GM19438 (cell line): ENCODE data around the gene SEMA3A.
"Not testable (repeated sequence)": the region's sequence is repeated elsewhere in the genome, so short reads cannot be mapped to it uniquely, and the experiment has no call there.

Experiments used
- ATAC-seq: cut with Tn5 transposase; IDR thresholded peaks from one replicate; pipeline ENCODE4 v1.9.1; 2021; ENCODE audit warnings: low read depth; ENCODE audit not compliant: unreplicated experiment

SEMA3A gene

GRCh38 chr7:84076219-84076618 lies 118.4 kb downstream of the SEMA3A start:
- no peak for ATAC-seq

GRCh38 chr7:84073186-84073875 lies 121.3 kb downstream of the SEMA3A start:
- ATAC-seq, result no peak

- ATAC-seq, result no peak
Observed at GRCh38 chr7:84070770-84071169, 123.8 kb downstream of the SEMA3A start.

GRCh38 chr7:84069999-84070500 lies 124.5 kb downstream of the SEMA3A start:
- no peak for ATAC-seq

- no peak for ATAC-seq
Observed at GRCh38 chr7:84069033-84069432, 125.6 kb downstream of the SEMA3A start.

GRCh38 chr7:84062489-84062901 lies 132.1 kb downstream of the SEMA3A start:
- not testable (repeated sequence) for ATAC-seq

GRCh38 chr7:84060760-84061261 lies 133.8 kb downstream of the SEMA3A start:
- no peak for ATAC-seq

GRCh38 chr7:84060000-84060399 lies 134.6 kb downstream of the SEMA3A start:
- no peak for ATAC-seq

- ATAC-seq, result no peak
Observed at GRCh38 chr7:84058311-84059076, 136.1 kb downstream of the SEMA3A start.

GRCh38 chr7:84057576-84057975 lies 137.0 kb downstream of the SEMA3A start:
- ATAC-seq, result no peak

GRCh38 chr7:84055904-84056605 lies 138.5 kb downstream of the SEMA3A start:
- no peak for ATAC-seq

- not testable (repeated sequence) for ATAC-seq
Observed at GRCh38 chr7:84055199-84055598, 139.4 kb downstream of the SEMA3A start.

GRCh38 chr7:84049071-84049836 lies 145.3 kb downstream of the SEMA3A start:
- ATAC-seq, result no peak

GRCh38 chr7:84047085-84047484 lies 147.5 kb downstream of the SEMA3A start:
- no peak for ATAC-seq

- ATAC-seq, result no peak
Observed at GRCh38 chr7:84044834-84045233, 149.8 kb downstream of the SEMA3A start.

GRCh38 chr7:84043661-84044191 lies 150.9 kb downstream of the SEMA3A start:
- ATAC-seq, result no peak

GRCh38 chr7:84042110-84042539 lies 152.5 kb downstream of the SEMA3A start:
- ATAC-seq, result no peak

GRCh38 chr7:84041649-84042048 lies 152.9 kb downstream of the SEMA3A start:
- ATAC-seq, result no peak

GRCh38 chr7:84040355-84040754 lies 154.2 kb downstream of the SEMA3A start:
- no peak for ATAC-seq

- no peak for ATAC-seq
Observed at GRCh38 chr7:84039432-84039831, 155.2 kb downstream of the SEMA3A start.
